ENCODE results near the gene ICE1.
"Not testable (repeated sequence)": the region's sequence is repeated elsewhere in the genome, so short reads cannot be mapped to it uniquely, and the experiment has no call there.

The ICE1 gene

DNA sequence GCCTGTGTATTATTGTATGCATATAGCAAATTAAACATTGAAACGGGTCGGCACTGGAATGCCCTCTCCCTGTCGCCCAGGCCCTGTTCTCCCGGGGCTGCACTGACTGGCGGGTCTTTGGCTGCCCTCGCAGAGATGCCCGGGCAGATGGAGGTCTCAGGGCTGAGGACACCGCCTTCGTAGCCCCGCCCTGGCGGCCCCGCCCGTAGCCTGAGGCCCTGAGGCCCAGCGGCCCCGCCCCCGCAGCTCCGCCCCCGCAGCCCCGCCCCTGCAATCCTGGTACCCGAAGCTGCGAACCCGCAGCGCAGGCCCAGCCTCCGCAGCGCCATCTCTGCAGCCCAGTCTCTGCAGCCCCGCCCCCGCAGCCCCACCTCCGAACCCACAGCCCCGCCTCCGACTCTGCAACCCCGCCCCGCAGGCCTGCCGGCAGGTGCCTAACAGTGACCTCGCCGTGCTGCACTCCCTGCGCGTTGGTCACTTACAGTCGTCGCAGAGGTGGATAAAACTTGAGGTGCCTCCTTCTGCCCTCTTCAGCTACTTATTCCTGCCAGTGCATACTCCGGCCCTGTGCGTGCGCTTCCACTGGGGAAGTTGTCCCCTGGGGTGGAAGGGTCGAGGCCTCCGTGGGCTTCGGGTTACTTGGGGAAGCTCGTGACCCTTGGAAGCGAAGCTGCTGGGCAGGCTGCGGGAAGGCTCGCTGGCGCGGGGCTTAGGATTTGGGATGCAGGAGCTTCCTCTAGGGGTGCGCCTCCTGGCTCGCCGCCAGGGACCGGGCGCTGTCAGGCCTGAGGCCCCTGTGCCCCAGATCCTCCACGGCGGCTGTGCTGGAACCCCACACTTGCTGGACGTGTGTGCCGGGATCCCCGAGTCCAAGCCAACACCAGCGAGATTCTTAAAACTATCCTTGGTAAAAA lies 72.3 kb downstream of the ICE1 start:
- no peak for DNase-seq

- DNase-seq, result peak; percentile 80 to 91
Observed at GRCh38 chr5:5497152-5497788, 74.8 kb downstream of the ICE1 start.

- no peak for DNase-seq
Observed at GRCh38 chr5:5499442-5499841, 77.0 kb downstream of the ICE1 start.

DNA sequence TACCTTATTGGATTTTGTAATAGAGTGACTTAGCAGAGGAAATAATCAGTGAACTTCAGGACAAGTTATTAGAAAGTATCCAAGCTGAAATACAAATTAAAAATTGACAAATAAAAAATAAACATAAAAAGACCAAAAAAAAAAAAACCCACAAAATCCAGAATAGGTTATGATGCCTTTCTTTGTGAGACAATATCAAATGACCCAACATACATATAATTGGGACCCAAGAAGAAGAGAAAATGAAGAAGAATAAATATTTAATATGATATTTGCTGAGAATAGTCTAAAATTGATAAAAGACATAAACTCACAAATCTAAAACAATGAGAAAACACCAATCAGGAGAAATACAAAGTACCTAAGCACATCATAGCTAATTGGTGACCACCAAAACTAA lies 81.8 kb downstream of the ICE1 start:
- DNase-seq, result no peak

GRCh38 chr5:5505815-5506214 lies 83.3 kb downstream of the ICE1 start:
- DNase-seq, result no peak

DNA sequence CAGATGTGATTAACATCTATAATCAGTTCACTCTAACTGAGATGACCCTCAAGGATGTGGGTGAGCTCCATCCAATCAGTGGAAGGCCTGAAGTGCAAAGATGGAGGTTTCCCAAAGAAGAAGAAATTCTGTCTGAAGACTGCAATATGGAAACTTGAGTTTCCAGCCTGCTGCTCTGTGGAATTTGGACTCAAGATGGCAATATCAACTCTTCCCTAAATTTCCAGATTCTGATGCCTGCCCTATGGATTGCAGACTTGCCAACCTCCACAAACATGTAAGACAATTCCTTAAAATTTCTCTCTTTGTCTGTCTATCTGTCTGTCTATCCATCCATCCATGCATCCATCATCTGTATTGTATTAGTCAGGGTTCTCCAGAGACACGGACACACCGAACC lies 85.9 kb downstream of the ICE1 start:
- no peak for DNase-seq

DNA sequence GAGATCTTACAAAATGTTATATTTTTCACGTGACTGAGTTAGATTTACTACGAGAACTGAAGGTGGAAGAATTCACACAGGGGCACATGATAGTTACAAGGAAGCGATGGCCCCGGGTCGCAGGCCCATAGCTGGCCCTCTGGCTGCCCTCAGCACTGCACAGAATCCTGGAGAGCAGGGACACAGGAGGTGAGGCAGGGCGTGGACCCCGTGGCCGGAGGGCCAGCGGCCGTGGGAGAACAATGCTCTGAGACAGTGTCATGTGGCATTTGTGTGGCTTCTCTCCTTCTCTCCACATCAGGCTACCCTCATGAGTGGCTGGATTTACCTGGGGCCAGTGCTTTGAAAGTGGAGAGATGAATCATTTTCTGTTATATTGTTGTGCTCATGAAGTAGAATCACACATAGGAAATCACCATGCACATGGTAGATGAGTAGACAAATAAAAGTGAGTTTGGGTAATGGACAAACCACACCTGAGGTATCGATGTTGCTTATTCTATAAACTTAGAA lies 89.5 kb downstream of the ICE1 start:
- no peak for DNase-seq

GRCh38 chr5:5512543-5512942 lies 90.1 kb downstream of the ICE1 start:
- no peak for DNase-seq

- not testable (repeated sequence) for DNase-seq
Observed at GRCh38 chr5:5520622-5521021, 98.1 kb downstream of the ICE1 start.

DNA sequence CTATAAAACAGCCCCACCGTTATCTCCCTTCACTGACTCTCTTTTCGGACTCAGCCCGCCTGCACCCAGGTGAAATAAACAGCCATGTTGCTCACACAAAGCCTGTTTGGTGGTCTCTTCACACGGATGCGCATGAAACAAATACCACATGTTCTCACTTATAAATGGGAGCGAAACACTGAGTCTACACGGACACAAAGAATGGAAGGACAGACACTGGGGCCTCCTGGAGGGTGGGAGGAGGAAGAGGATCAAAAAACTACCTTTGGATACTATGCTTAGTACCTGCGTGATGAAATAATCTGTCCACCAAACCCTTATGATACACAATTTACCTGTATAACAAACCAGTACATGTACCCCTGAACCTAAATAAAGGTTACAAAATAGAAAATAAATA lies 98.6 kb downstream of the ICE1 start:
- DNase-seq, result no peak

DNA sequence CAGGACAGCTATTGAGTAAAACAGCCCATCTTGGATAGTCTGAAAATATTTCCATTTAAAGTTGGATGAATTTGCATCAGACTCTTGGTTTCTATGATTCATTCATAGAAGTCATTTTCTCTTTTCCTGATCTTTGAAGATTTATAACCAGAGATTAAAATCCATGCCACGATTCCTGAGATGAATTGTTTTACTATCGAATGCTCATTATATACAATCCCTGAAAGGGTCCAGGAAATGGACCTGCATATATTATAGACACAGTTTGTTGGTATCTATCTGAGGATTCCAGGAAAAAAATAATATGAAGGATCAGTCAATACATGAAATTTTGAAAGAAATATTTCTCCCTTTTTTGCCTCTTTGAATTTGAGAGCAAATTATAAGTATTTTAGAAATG lies 99.0 kb downstream of the ICE1 start:
- no peak for DNase-seq

DNA sequence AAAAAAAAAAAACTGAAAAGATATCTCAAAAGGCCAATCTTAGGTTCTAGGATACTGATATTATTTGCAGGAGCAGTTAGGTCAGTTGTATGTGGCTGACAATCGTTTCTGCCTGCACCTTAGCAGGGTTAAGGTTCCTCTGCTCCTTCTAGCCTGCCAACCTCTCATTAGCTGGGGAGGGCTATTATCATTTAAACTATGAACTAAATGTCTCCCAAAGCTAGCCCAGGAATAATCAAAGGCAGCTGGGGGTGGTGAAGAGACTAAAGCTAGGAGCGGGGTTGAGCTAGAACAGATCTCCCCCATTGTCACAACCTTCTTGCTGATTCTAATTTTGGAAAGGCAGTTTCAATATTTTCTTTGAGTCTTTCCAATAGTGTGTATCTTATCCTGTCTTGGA lies 99.9 kb downstream of the ICE1 start:
- no peak for DNase-seq

GRCh38 chr5:5523066-5523505 lies 100.6 kb downstream of the ICE1 start:
- DNase-seq, result no peak

DNA sequence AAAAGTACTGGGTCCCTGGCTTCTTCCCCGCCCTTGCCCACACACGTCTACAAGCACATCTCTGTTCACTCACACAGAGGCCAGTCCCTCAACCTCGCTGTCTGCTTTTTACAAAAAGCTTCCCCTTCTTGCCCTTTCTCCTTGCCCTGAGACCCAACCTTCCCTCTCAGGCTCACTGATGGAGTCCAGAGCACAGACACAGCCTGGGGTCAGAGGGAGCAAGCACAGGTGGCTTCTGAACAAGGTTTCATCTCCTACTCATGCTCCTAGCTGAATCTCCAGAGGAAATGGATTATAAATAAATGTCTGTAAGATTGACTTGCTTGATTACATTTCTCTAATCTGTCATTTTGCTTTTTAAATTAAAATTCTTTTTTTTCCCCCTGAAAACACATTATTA lies 101.8 kb downstream of the ICE1 start:
- no peak for DNase-seq

DNA sequence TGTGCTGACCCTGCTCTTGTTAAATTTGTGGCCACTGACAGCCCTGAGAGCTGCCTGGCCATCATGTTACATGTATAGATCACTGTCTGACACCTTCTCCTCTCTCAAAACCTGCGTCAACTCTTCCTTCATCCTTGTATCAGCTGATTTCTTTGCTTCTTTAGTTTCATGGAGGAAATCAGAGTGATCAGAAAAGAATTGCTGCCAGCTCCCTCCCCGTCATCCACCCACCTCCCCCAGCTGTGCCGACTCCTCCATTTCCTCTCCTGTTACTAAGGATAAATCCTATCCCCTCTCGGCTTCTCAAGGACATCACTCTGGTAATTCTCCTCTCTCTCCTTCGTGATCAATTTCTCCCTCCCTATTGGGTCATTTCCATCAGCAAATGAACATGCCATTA lies 108.9 kb downstream of the ICE1 start:
- DNase-seq, result no peak

- no peak for DNase-seq
Observed at GRCh38 chr5:5532306-5533076, 110.0 kb downstream of the ICE1 start.

- DNase-seq, result peak; percentile 18 to 45
Observed at GRCh38 chr5:5533927-5534326, 111.5 kb downstream of the ICE1 start.

DNA sequence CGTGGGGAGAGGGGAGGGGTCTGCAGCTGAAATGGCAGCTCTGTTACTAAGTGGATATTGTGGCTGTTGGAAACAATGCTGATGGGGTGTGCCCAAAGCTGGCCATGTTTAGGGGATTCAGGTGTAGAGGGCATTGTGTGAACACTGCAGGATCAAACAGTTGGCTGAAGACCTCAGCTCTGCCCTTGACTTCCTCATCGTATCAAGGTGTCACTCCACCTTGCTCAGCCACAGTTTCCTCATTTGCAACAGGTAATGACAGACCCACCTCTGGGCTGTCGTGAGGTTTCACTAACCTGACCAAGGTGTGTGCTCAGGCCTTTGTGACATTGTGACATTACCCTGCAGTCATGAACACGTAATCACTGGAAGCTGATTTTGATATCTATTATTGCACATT lies 111.9 kb downstream of the ICE1 start:
- no peak for DNase-seq

DNA sequence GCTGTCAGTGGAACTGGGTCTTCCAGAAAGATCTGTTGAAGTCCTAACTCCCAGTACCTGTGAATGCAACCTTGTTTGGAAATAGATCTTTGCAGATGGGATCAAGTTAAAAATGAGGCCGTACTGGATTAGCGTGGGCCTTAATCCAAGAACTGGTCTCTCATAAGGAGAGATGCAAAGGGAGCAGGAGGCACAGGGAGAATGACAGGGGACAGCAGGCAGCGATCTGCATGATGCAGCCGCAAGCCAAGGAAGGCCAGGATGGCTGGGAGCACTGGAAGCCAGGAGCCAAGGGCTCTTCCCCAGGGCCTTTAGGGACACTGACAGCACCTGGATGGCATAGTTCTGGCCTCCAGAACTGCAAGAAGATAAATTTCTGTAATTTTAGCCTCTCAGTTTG lies 114.4 kb downstream of the ICE1 start:
- no peak for DNase-seq

DNA sequence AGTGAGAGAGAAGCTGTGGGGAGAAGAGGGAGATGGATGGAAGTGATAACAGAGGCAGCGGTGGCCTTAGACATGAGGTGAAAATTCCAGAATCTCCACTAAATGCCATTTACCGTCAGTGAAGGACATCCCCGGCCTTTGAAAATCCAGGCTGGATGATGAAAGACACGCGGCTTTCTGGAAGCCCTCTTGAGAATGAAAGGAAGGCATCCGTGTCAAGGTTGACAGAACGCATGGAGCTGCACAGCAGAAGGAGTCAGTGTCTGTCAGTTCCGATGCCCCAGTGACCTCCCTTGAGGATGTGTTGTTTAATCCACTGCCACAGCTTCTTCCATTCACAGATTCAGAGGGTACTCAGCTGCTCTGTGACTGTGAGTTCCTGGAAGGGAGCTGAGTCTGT lies 114.9 kb downstream of the ICE1 start:
- no peak for DNase-seq

- DNase-seq, result no peak
Observed at GRCh38 chr5:5539590-5539989, 117.1 kb downstream of the ICE1 start.
